HG03460 (cell line): ENCODE data around the gene ATP5PD.

Source experiments
- ATAC-seq: cut with Tn5 transposase; IDR thresholded peaks from one replicate; pipeline ENCODE4 v1.9.1; 2021; ENCODE audit not compliant: unreplicated experiment

ATP5PD gene

DNA sequence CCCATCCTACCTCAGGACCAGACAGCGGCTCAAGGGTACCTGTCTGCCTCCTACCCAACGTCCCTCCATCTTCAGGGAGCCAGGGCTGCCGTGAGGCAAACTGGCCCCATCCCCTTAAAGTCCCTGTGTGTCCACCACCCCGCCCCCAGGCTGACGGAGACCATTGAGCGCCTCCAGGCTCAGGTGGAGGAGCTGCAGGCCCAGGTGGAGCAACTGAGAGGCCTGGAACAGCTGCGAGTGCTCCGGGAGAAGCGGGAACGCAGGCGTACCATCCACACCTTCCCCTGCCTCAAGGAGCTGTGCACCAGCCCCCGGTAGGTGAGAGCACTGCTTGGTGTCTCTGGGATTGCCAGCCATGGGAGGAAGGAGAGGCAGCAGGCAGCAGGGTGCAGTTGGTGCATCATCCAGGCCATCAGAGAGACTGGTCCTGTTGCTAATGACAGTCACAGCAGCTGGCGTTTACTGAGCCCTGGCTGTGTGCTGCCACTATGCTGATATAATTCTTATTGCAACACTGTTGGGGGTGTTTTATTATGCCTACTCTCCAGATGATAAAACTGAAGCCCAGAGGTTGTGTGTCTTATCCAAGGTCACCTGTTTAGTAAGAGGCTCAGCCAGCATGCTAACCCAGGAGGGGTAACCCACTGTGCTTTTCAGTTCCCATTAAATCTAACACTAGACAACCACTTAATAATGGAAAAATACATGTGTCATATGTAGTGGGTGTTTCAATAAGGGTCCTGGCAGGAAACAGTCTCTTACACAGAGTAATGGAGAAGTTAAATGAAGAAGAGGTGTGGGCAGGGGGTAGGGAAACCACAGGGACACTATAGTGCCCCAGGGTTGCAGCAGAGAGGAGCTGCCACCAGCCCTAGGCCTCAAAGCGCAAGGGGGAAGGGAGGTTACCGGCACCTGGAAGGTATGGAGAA, 44.6 kb downstream of the ATP5PD start:
- no peak for ATAC-seq

DNA sequence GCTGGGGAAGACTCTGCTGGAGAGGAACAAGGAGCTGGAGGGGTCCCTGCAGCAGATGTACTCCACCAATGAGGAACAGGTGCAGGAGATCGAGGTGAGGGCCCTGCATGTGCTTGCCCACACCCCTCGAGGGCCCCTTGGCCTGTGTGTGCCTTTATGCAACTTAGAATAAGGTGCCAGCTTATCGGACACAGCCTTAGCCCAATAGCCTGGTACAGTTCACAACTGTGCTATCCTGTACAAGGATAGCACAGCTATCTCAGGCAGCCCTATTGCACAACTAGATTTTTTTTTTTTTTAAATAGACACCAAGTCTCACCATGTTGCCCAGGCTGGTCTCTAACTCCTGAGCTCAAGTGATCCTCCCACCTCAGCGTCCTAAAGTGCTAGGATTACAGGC, 47.2 kb downstream of the ATP5PD start:
- ATAC-seq: no peak

DNA sequence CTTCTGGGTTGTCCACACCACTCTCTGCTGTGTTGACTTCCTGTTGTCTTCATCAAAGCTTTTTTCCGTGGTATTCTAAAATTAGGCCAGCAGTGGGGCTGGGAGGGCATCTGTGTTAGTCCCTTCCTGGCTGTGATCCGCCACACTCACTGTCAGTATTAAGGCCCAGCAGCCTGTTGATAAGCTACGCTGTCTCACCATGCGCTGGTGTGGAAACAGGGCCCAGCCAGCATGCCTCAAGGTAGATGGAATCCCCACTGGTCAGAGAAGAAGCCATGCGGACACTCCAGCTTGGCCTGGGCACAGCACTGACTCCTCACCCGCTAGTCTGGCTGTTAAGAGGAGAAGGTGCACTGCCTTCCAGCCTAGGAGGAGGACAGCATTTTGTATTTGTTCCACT, 48.0 kb downstream of the ATP5PD start:
- ATAC-seq: no peak

DNA sequence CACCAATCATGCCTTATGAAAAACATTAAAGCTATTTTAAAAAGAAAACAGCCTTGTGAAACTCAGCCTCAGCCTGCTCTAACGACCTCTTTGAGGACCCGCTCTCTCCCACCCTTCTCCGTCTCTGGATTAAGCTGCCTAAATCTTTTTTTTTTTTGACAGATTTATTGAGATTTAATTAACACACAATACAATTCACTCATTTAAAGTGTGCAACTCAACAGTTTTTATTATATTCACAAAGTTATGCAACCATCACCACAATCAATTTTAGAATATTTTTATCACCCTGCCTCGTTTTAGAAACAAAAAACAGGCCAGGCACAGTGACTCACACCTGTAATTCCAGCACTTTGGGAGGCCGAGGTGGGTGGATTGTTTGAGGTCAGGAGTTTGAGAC, 50.9 kb downstream of the ATP5PD start:
- ATAC-seq: no peak

DNA sequence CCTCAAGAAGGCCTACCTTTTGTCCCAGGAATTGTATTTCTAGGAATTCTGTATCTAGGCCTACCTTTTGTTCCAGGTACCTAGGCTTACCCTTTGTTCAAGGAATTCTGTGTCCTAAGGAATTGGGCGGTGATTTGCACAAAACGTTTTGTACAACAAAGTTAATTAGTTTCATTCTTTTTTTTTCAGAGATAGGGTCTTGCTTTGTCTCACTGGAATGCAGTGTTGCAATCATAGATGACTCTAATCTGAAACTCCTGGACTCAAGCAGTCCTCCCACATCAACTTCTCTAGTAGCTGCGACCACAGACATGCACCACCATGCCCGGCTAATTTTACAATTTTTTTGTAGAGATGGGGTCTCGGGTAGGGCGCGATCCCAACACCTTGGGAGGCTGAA, 52.3 kb downstream of the ATP5PD start:
- no peak for ATAC-seq

DNA sequence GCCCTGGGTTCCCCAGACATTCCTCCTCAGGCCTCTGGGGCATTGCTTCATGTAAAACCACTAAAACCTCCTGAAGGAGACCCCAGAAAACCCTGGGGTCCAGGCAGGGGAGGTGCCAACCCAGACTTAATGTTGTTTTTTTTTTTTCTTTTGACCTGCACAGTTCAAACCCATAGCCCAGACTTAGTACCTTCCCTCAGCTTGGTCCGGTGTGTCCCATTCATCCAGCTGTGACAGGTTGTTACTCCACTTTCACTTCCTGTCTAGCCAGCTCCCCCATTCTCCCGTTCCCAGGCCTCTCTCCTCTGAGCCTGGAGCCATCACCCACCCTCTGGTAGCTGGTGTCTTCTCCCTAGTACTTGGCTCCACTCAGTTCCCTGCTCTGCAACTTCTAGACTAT, 54.5 kb downstream of the ATP5PD start:
- ATAC-seq: no peak

DNA sequence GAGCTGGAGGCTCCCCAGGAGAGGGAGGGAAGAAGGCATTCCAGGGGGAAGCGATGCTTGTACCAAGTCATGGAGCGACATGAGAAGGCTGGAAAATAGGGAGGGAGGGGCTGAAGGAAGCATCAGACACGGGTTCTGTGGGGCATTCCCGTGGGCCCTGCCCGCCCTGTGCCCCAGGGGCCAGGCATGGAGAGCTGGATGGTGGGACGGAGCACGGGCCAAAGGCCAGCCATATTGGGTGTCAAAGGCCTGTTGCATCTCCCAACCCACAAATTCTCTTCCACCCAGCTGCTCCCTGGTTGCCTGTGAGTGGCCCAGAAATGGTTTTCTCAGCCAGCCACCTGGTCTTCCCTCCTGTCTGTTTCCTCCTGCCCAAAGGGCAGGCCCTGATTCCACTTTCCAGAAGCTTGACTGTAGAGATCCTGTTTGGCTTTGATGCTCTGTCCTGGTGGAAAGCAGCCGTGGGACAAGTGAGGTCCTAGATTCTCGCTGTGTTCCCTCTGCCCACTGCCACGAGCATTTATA, 56.1 kb downstream of the ATP5PD start:
- ATAC-seq: no peak
